Transverse colon (tissue), 4 donors: ENCODE data around the gene TBX1. TPM values are rescaled to one million over a fixed set of nuclear protein-coding genes. Genes with fewer than 3 reads are reported as not detected.

Source experiments
- DNase-seq: peaks from one replicate; pipeline ENCODE4 v3.0.0-alpha.2; 2019
- H3K27ac ChIP-seq, 4 donors: fragments of 200-600 bp; sonication (generic); 2 replicates each; pipeline ENCODE4 v1.5.1; 2016 to 2018; ENCODE audit warnings: inconsistent platforms in 4 of 4
- H3K27me3 ChIP-seq: fragments of 200-600 bp; sonication (generic); 2 replicates; pipeline ENCODE4 v1.5.1; 2017; ENCODE audit warnings: inconsistent platforms
- H3K36me3 ChIP-seq, 4 donors: fragments of 200-600 bp; sonication (generic); 2 replicates each; pipeline ENCODE4 v1.5.1; 2017 to 2019; ENCODE audit warnings: inconsistent platforms in 4 of 4
- H3K4me1 ChIP-seq, 4 donors: fragments of 200-600 bp; sonication (generic); 2 replicates each; pipeline ENCODE4 v1.5.1; 2017 to 2020; ENCODE audit warnings: inconsistent platforms in 4 of 4
- H3K4me3 ChIP-seq, 4 donors: fragments of 200-600 bp; sonication (generic); 1 replicate in 1 of 4; 2 replicates in 3 of 4; pipeline versions ENCODE4 v1.5.1 to v1.6.1; 2017 to 2019; ENCODE audit warnings: inconsistent platforms in 4 of 4
- H3K9me3 ChIP-seq, 2 donors: fragments of 200-600 bp; sonication (generic); 2 replicates each; pipeline ENCODE4 v1.5.1; 2017 to 2019; ENCODE audit warnings: inconsistent platforms in 2 of 2
- CTCF ChIP-seq, 5 experiments: fragments of 200-600 bp in 3 of 5; fragments of 450-650 bp in 2 of 5; sonication (generic) in 3 of 5; IDR thresholded peaks; 1 replicate in 2 of 5; 2 replicates in 3 of 5; pipeline ENCODE4 v1.5.1; 2016 to 2017; ENCODE audit warnings: antibody characterized with exemption in 5 of 5, inconsistent platforms in 3 of 5, mild to moderate bottlenecking in 2 of 5, moderate library complexity in 1 of 5
- EP300 ChIP-seq: sonication (generic); formaldehyde crosslinking; IDR thresholded peaks from one replicate; pipeline ENCODE4 v1.6.1; 2017; ENCODE audit warnings: antibody characterized with exemption, low read depth
- POLR2A ChIP-seq: fragments of 450-650 bp; IDR thresholded peaks from one replicate; pipeline ENCODE4 v1.6.1; 2016; ENCODE audit warnings: antibody characterized with exemption, mild to moderate bottlenecking, moderate library complexity
- POLR2AphosphoS5 ChIP-seq, 3 donors: sonication (generic); formaldehyde crosslinking; IDR thresholded peaks; one replicate each; pipeline ENCODE4 v1.6.1; 2016; ENCODE audit warnings: antibody characterized with exemption in 3 of 3
- WGBS, 2 donors: methylation state at CpG; one replicate each; pipeline ENCODE4 v1.1.5; 2018; ENCODE audit warnings: low coverage in 1 of 2; 5-methylcytosine and 5-hydroxymethylcytosine counted together
- in situ Hi-C, 4 donors: fragments of 200-750 bp; cut with MboI; loops; one replicate each; pipeline versions ENCODE4 v1.15.0 to v1.15.1; 2017; ENCODE audit warnings: low sequenced_read_pairs in 3 of 4, low pct_ligation_motif_present in 1 of 4, low pct_unique_long_range_greater_than_20kb in 1 of 4
- intact Hi-C: fragments of 100-400 bp; cut with DNase I; formaldehyde crosslinking; loops from one replicate; pipeline ENCODE4 v1.15.1; 2023; ENCODE audit warnings: low total_unique reads
- total RNA-seq, 4 donors: library from RNA; depleted of rRNA; stranded (reverse); fragments of >200 nt; gene quantifications; one replicate each; pipeline ENCODE4 v1.1.0, GENCODE V29; 2016

TBX1 gene
- total RNA-seq, 4 donors from 2014 or later = 1.1 to 1.3 TPM; not detected in 2

DNA sequence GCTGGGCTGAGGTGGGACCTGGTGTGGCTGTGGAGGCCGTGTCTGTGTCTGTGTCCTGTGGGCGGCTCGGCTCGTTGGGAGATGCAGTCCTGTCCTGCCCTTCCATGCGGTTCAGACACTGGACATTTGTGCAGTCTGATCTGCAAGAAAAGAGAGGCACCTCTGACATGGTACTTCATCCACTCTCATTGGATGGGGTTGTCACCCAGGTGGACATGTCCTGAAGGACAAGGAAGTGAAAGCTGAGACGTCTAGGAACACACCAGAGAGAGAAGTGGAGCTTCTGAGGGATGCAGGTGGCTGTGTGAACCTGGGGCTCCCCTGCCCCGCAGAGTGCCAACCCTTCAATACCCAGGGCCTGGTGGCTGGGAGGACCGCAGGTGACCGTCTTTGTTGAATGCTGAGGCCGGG, 18.4 kb downstream of the TBX1 start:
- Histone ChIP-seq H3K9me3 (no peaks in the 10 kb centered on the region), H3K4me3 (no peak overlapping the region), H3K36me3 (no peaks in the 10 kb centered on the region), H3K27ac (no peak overlapping the region), H3K27me3 (peaks cover 72% of the 10 kb centered on the region), H3K4me1 (no peaks in the 10 kb centered on the region)
- no peak for DNase-seq
- 83 to 90% methylated on average over 4 to 10 of the region's 10 CpGs for WGBS, 2 donors
- TF ChIP-seq POLR2AphosphoS5 (IDR thresholded peaks at IDR 0.05) (no peak), POLR2A (no peak), EP300 (no peak)
- in situ Hi-C loops = no loop called here
- intact Hi-C loops = no loop called here

GRCh38 chr22:19779685-19780268, 19.2 kb downstream of the TBX1 start:
- H3K27ac ChIP-seq = no peak overlapping the region
- intact Hi-C loops = no loop called here
- no peak for TF ChIP-seq CTCF (IDR thresholded peaks at IDR 0.05)

GRCh38 chr22:19782533-19782932, 22.0 kb downstream of the TBX1 start:
- H3K9me3 ChIP-seq = no peaks in the 10 kb centered on the region
- WGBS, 2 donors = 94% methylated on average over 1 of the region's 1 CpG; no CpG with 5 or more reads in 1 of the 2 donors
- peaks cover 43% of the 10 kb centered on the region for H3K27me3 ChIP-seq
- H3K4me1 ChIP-seq = no peaks in the 10 kb centered on the region
- no peak overlapping the region for H3K4me3 ChIP-seq
- DNase-seq = no peak
- intact Hi-C loops (no loop called here), in situ Hi-C loops (no loop called here)
- no peaks in the 10 kb centered on the region for H3K36me3 ChIP-seq
- no peak for TF ChIP-seq CTCF (IDR thresholded peaks at IDR 0.05)
- no peak overlapping the region for H3K27ac ChIP-seq

More at GRCh38 chr22:19779685-19780268, 19.2 kb downstream of the TBX1 start:
- H3K36me3 ChIP-seq = no peaks in the 10 kb centered on the region
- no peaks in the 10 kb centered on the region for H3K9me3 ChIP-seq
- no peaks in the 10 kb centered on the region for H3K4me1 ChIP-seq
- DNase-seq = no peak
- no peak overlapping the region for H3K4me3 ChIP-seq
- 57 to 61% methylated on average over 13 of the region's 13 CpGs for WGBS, 2 donors
- peaks cover 64% of the 10 kb centered on the region for H3K27me3 ChIP-seq
- in situ Hi-C loops = no loop called here

DNA sequence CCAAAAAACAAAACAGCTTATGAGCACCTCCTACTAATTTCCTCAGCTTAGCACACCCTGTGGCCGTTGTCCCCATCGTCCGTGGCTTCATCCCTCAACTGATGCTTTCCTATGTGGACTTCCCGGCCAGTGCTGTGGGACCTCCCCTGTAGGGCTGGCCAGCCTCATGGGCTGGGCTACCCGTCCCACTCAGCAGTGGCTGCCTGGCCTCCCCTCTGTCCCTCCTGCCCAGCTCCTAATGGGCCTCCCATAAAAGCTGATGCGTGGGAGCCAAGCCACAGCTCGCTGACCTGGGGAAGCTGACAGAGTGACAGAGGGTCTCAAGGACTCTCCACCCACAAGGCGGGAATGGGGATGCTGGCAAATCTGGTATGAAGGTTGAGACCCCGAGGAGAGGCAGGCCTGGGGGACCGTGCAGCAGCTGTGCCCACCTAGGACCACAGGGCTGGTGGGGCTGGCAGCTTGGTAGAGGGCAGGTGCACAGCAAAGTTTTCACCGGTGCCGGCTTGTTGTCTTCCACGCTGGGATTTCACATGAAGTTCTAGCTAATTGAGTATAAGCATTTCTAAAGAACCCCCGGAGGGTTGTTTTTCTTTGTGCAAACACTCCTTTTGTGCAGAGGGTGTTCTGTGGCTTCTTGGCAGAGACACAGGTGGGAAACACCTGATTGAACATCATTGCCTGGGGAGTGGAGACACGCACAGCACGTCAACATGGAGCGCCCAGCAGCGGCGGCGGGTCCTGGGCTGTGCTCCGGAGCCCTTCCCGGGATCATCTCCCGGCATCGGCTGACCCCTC, 23.2 kb downstream of the TBX1 start:
- peaks cover 31% of the 10 kb centered on the region for H3K27me3 ChIP-seq
- TF ChIP-seq CTCF (IDR thresholded peaks at IDR 0.05) (no peak), POLR2AphosphoS5 (IDR thresholded peaks at IDR 0.05) (no peak), POLR2A (no peak), EP300 (no peak)
- H3K4me1 ChIP-seq = no peaks in the 10 kb centered on the region
- no peak for DNase-seq
- in situ Hi-C loops (no loop called here), intact Hi-C loops (no loop called here)
- WGBS, 2 donors = 94% methylated on average over 23 of the region's 24 CpGs; no CpG with 5 or more reads in 1 of the 2 donors
- H3K36me3 ChIP-seq = no peaks in the 10 kb centered on the region
- no peaks in the 10 kb centered on the region for H3K9me3 ChIP-seq
- no peak overlapping the region for H3K4me3 ChIP-seq
- no peak overlapping the region for H3K27ac ChIP-seq
